SK-N-SH treated with all-trans-retinoic acid at 6 μM for 48 hours (cell line): ENCODE measurements around the gene ACER1.

Experiments used
- ATAC-seq: fragments of 200-7000 bp; cut with Tn5 transposase; 3 replicates; pipeline ENCODE4 v1.9.1; 2020; ENCODE audit warnings: mild to moderate bottlenecking, moderate library complexity
- ARNTL ChIP-seq: fragments of 450-650 bp; formaldehyde crosslinking; IDR thresholded peaks from 2 replicates; pipeline ENCODE4 v1.5.0; 2020; ENCODE audit warnings: low read depth, mild to moderate bottlenecking, moderate library complexity, borderline replicate concordance
- BACH2 ChIP-seq: fragments of 250-450 bp; sonication (Bioruptor Pico); IDR thresholded peaks from 2 replicates; pipeline ENCODE4 v1.9.0; 2021; ENCODE audit warnings: mild to moderate bottlenecking, borderline replicate concordance
- CSDC2 ChIP-seq: fragments of 250-450 bp; sonication (Bioruptor Pico); IDR thresholded peaks from 2 replicates; pipeline ENCODE4 v1.5.0; 2020; ENCODE audit warnings: mild to moderate bottlenecking, moderate library complexity
- ESRRG ChIP-seq: fragments of 250-450 bp; sonication (Bioruptor Pico); IDR thresholded peaks from 2 replicates; pipeline ENCODE4 v1.6.1; 2021; ENCODE audit warnings: mild to moderate bottlenecking
- GLIS3 ChIP-seq: fragments of 250-450 bp; sonication (Bioruptor Pico); IDR thresholded peaks from 2 replicates; pipeline ENCODE4 v1.5.0; 2020; ENCODE audit warnings: mild to moderate bottlenecking, moderate library complexity
- ISL1 ChIP-seq: fragments of 250-450 bp; sonication (Bioruptor Pico); IDR thresholded peaks from 2 replicates; pipeline ENCODE4 v2.1.2; 2022; ENCODE audit warnings: mild to moderate bottlenecking, moderate library complexity
- OSR1 ChIP-seq: fragments of 250-450 bp; sonication (Bioruptor Pico); IDR thresholded peaks from 2 replicates; pipeline ENCODE4 v1.8.0; 2022; ENCODE audit warnings: moderate library complexity, mild to moderate bottlenecking, inconsistent platforms
- PPARA ChIP-seq: fragments of 250-450 bp; sonication (Bioruptor Pico); IDR thresholded peaks from 2 replicates; pipeline ENCODE4 v1.5.0; 2020; ENCODE audit warnings: mild to moderate bottlenecking, borderline replicate concordance
- SNAI2 ChIP-seq: fragments of 250-450 bp; sonication (Bioruptor Pico); IDR thresholded peaks from 2 replicates; pipeline ENCODE4 v1.5.0; 2020; ENCODE audit warnings: mild to moderate bottlenecking, moderate library complexity
- TCF4 ChIP-seq: fragments of 250-450 bp; sonication (Bioruptor Pico); IDR thresholded peaks from 2 replicates; pipeline ENCODE4 v1.8.0; 2021; ENCODE audit warnings: mild to moderate bottlenecking, moderate library complexity, borderline replicate concordance
- TOX ChIP-seq: fragments of 250-450 bp; sonication (Bioruptor Pico); IDR thresholded peaks from 2 replicates; pipeline ENCODE4 v1.8.0; 2021; ENCODE audit warnings: mild to moderate bottlenecking, moderate library complexity, borderline replicate concordance
- ZC3H10 ChIP-seq: fragments of 250-450 bp; sonication (Bioruptor Pico); IDR thresholded peaks from 2 replicates; pipeline ENCODE4 v1.5.1; 2021; ENCODE audit warnings: mild to moderate bottlenecking, moderate library complexity
- ZFP3 ChIP-seq: fragments of 250-450 bp; sonication (Bioruptor Pico); IDR thresholded peaks from 2 replicates; pipeline ENCODE4 v1.5.0; 2020; ENCODE audit warnings: mild to moderate bottlenecking, moderate library complexity
- ZNF565 ChIP-seq: fragments of 450-650 bp; formaldehyde crosslinking; conservative IDR thresholded peaks from 2 replicates; pipeline ENCODE4 v1.5.0; 2020; ENCODE audit warnings: low read depth, mild to moderate bottlenecking, moderate library complexity
- ZNF70 ChIP-seq: fragments of 450-650 bp; formaldehyde crosslinking; IDR thresholded peaks from 2 replicates; pipeline ENCODE4 v1.5.0; 2020; ENCODE audit warnings: mild to moderate bottlenecking, moderate library complexity
- ZNF8 ChIP-seq: fragments of 450-650 bp; formaldehyde crosslinking; IDR thresholded peaks from 2 replicates; pipeline ENCODE4 v1.5.0; 2020; ENCODE audit warnings: mild to moderate bottlenecking, moderate library complexity
- TF ChIP-seq, protein P1 (sequence below): fragments of 250-450 bp; sonication (Bioruptor Pico); IDR thresholded peaks from 2 replicates; pipeline ENCODE4 v1.5.0; 2020; ENCODE audit warnings: mild to moderate bottlenecking, moderate library complexity
- TF ChIP-seq, protein P2 (sequence below): fragments of 250-450 bp; sonication (Bioruptor Pico); IDR thresholded peaks from 2 replicates; pipeline ENCODE4 v1.8.0; 2021; ENCODE audit warnings: low read depth, mild to moderate bottlenecking, moderate library complexity, borderline replicate concordance
- TF ChIP-seq, protein P3 (sequence below): fragments of 250-450 bp; sonication (Bioruptor Pico); IDR thresholded peaks from 2 replicates; pipeline ENCODE4 v1.5.1; 2020; ENCODE audit warnings: low read depth, mild to moderate bottlenecking, moderate library complexity
- TF ChIP-seq, protein P4 (sequence below): fragments of 250-450 bp; sonication (Bioruptor Pico); IDR thresholded peaks from 2 replicates; pipeline ENCODE4 v1.5.1; 2021; ENCODE audit warnings: mild to moderate bottlenecking, moderate library complexity

Gene ACER1

DNA sequence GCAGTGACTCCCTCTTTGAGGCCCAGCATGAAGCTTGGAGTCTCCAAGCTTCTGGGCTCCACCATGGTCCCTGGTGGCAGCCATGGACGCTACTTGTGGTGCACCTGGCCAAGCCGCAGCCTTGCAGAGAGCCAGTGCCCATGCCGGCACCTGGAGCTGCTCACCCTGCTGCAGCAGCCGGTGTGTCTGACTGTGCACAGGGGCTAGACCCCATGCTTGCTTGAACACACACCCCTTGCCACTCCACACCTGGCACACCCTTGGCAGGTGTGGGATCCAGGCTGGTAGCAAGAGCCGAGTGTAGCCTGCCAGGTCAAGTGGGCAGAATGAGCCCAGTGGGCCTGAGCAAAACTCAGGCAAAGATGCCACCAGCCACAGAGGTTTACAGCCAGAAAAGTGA is 35.0 kb downstream of the ACER1 start:
- ATAC-seq, result no peak
- TF ChIP-seq, protein P1, sequence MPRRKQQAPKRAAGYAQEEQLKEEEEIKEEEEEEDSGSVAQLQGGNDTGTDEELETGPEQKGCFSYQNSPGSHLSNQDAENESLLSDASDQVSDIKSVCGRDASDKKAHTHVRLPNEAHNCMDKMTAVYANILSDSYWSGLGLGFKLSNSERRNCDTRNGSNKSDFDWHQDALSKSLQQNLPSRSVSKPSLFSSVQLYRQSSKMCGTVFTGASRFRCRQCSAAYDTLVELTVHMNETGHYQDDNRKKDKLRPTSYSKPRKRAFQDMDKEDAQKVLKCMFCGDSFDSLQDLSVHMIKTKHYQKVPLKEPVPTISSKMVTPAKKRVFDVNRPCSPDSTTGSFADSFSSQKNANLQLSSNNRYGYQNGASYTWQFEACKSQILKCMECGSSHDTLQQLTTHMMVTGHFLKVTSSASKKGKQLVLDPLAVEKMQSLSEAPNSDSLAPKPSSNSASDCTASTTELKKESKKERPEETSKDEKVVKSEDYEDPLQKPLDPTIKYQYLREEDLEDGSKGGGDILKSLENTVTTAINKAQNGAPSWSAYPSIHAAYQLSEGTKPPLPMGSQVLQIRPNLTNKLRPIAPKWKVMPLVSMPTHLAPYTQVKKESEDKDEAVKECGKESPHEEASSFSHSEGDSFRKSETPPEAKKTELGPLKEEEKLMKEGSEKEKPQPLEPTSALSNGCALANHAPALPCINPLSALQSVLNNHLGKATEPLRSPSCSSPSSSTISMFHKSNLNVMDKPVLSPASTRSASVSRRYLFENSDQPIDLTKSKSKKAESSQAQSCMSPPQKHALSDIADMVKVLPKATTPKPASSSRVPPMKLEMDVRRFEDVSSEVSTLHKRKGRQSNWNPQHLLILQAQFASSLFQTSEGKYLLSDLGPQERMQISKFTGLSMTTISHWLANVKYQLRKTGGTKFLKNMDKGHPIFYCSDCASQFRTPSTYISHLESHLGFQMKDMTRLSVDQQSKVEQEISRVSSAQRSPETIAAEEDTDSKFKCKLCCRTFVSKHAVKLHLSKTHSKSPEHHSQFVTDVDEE (CRISPR knock-in tag), result no peak
- TF ChIP-seq ESRRG (no peak), ISL1 (CRISPR knock-in tag) (no peak), ARNTL (CRISPR knock-in tag) (no peak), ZC3H10 (CRISPR knock-in tag) (no peak), TCF4 (no peak), ZFP3 (no peak), ZNF70 (no peak), CSDC2 (CRISPR knock-in tag) (no peak), PPARA (CRISPR knock-in tag) (no peak), ZNF565 (CRISPR knock-in tag) (no peak), GLIS3 (no peak), SNAI2 (no peak), TOX (CRISPR knock-in tag) (no peak), BACH2 (no peak)
- TF ChIP-seq, protein P2, sequence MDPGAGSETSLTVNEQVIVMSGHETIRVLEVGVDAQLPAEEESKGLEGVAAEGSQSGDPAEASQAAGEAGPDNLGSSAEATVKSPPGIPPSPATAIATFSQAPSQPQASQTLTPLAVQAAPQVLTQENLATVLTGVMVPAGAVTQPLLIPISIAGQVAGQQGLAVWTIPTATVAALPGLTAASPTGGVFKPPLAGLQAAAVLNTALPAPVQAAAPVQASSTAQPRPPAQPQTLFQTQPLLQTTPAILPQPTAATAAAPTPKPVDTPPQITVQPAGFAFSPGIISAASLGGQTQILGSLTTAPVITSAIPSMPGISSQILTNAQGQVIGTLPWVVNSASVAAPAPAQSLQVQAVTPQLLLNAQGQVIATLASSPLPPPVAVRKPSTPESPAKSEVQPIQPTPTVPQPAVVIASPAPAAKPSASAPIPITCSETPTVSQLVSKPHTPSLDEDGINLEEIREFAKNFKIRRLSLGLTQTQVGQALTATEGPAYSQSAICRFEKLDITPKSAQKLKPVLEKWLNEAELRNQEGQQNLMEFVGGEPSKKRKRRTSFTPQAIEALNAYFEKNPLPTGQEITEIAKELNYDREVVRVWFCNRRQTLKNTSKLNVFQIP, result no peak
- TF ChIP-seq, protein P3, sequence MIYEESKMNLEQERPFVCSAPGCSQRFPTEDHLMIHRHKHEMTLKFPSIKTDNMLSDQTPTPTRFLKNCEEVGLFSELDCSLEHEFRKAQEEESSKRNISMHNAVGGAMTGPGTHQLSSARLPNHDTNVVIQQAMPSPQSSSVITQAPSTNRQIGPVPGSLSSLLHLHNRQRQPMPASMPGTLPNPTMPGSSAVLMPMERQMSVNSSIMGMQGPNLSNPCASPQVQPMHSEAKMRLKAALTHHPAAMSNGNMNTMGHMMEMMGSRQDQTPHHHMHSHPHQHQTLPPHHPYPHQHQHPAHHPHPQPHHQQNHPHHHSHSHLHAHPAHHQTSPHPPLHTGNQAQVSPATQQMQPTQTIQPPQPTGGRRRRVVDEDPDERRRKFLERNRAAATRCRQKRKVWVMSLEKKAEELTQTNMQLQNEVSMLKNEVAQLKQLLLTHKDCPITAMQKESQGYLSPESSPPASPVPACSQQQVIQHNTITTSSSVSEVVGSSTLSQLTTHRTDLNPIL (CRISPR knock-in tag), result no peak
- TF ChIP-seq, protein P4, sequence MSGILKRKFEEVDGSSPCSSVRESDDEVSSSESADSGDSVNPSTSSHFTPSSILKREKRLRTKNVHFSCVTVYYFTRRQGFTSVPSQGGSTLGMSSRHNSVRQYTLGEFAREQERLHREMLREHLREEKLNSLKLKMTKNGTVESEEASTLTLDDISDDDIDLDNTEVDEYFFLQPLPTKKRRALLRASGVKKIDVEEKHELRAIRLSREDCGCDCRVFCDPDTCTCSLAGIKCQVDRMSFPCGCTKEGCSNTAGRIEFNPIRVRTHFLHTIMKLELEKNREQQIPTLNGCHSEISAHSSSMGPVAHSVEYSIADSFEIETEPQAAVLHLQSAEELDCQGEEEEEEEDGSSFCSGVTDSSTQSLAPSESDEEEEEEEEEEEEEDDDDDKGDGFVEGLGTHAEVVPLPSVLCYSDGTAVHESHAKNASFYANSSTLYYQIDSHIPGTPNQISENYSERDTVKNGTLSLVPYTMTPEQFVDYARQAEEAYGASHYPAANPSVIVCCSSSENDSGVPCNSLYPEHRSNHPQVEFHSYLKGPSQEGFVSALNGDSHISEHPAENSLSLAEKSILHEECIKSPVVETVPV (CRISPR knock-in tag), result no peak
- TF ChIP-seq, all 23 proteins: peak for 0

DNA sequence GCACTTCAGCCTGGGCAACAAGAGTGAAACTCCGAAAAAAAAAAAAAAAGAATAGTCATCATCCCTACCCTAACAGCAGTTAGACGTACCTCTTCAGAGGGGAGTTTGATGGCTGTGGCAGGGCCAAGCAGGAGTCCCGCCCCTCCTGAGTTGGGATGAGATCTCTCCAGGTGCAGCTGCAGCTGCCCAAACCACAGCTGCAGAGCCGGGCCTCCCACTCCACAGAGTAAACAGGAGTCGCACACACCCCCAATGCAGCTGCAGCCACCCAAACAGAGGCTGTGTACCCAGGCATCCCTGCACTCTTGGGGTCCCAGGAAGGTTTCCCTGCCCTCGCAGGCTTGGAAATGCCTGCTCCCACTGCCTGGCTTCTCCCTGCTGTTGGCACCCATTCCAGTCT is 36.2 kb downstream of the ACER1 start:
- ATAC-seq, result no peak

More for the DNA sequence above, 36.2 kb downstream of the ACER1 start:
- TF ChIP-seq PPARA (CRISPR knock-in tag), result no peak
- no peak for TF ChIP-seq ZC3H10 (CRISPR knock-in tag)
- no peak for TF ChIP-seq CSDC2 (CRISPR knock-in tag)
- TF ChIP-seq, protein P1 (CRISPR knock-in tag), result no peak
- TF ChIP-seq ZNF8, result no peak
- TF ChIP-seq OSR1 (CRISPR knock-in tag), result no peak
- TF ChIP-seq, protein P4 (CRISPR knock-in tag), result no peak
- TF ChIP-seq ISL1 (CRISPR knock-in tag), result no peak
- TF ChIP-seq, all 23 proteins: peak for 0
